ENCODE results near the gene ADGRV1.

DNA sequence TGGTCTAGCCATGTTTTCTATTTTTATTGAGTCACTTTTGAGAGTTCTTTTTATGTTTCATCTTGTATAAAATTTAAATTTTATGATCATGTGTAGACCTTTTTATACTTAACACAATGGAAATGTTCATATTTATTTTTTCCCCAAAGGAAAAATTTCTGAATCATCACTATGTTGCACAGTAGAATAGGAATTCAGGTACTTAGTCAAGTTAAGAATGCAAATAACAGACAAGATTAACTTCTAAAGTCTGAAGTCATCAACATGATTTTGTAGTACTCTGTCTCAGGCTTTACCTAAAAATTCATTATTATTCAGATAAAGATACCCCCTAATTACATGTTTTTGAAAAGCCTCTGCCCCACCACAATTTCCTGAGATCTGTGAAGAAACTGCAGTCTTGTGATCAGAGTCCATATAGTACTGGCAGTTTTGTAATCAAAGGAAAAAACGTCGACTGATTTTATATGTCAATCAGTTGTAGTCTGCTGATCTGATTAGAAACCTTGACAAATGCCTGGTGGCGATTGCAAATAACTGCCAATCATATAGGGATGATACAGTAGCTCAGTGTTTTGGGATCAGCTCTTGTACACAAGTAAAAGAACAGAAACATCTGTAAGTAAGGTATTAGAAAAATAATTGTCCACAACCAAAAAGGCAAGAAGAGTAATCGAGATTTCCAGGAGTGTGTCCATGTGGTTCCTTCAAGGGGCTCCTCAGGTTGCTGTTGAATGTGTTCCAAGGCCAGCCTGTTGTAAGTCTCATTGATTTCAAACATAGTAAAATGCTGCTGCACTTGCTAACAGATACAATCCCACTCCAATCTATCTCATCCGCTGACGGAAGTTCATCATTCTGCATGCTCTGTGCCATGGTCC, 472.2 kb downstream of the ADGRV1 start:
- TF ChIP-seq CTCF (IDR thresholded peaks at IDR 0.05), result no peak
- TF ChIP-seq EP300 (IDR thresholded peaks at IDR 0.05), result no peak

All from tibial nerve (tissue), 4 donors.